NCI-H2171 treated with DMSO at 0.1 percent for 48 hours (cell line): ENCODE measurements around the gene MAP3K21.
A peak's percentile ranks its signal among the peaks of the same experiment; 100 is the strongest.

Experiments used
- DNase-seq: peaks from one replicate; lab custom pipeline; 2025; lab: John Stamatoyannopoulos, UW

MAP3K21 gene

GRCh38 chr1:233327651-233328141 lies at the start of gene MAP3K21:
Gene MAP3K21, plus strand, starts transcription at chr1:233327724. Its CDS starts 305 bp downstream, at chr1:233328029.
- DNase-seq = no peak

GRCh38 chr1:233278631-233279030 lies 48.9 kb upstream of the MAP3K21 start:
- DNase-seq = no peak

- no peak for DNase-seq
Observed at GRCh38 chr1:233279971-233280370, 47.6 kb upstream of the MAP3K21 start.

GRCh38 chr1:233281711-233282581 lies 45.6 kb upstream of the MAP3K21 start:
- no peak for DNase-seq

GRCh38 chr1:233282582-233282886 lies 45.0 kb upstream of the MAP3K21 start:
- no peak for DNase-seq

GRCh38 chr1:233289676-233290075 lies 37.8 kb upstream of the MAP3K21 start:
- DNase-seq = no peak

GRCh38 chr1:233290396-233291034 lies 37.0 kb upstream of the MAP3K21 start:
- DNase-seq = no peak

- no peak for DNase-seq
Observed at GRCh38 chr1:233293556-233294446, 33.7 kb upstream of the MAP3K21 start.

GRCh38 chr1:233294913-233295236 lies 32.6 kb upstream of the MAP3K21 start:
- peak; percentile 63 for DNase-seq

GRCh38 chr1:233295237-233295974 lies 32.1 kb upstream of the MAP3K21 start, which contains the start of gene PCNX2:
Gene PCNX2, minus strand, starts transcription at chr1:233295725. Its CDS starts 247 bp downstream, at chr1:233295478.
- peak; percentile 81 for DNase-seq

- DNase-seq = peak; percentile 23
Observed at GRCh38 chr1:233295975-233296322, 31.6 kb upstream of the MAP3K21 start.

GRCh38 chr1:233299450-233299849 lies 28.1 kb upstream of the MAP3K21 start:
- DNase-seq = no peak

- no peak for DNase-seq
Observed at GRCh38 chr1:233300326-233300725, 27.2 kb upstream of the MAP3K21 start.

GRCh38 chr1:233304489-233305102 lies 22.9 kb upstream of the MAP3K21 start:
- peak; percentile 64 for DNase-seq

GRCh38 chr1:233313434-233314155 lies 13.9 kb upstream of the MAP3K21 start:
- DNase-seq = no peak

- DNase-seq = no peak
Observed at GRCh38 chr1:233315718-233316301, 11.7 kb upstream of the MAP3K21 start.

- DNase-seq = no peak
Observed at GRCh38 chr1:233316473-233316872, 11.1 kb upstream of the MAP3K21 start.

GRCh38 chr1:233319272-233319671 lies 8.3 kb upstream of the MAP3K21 start:
- no peak for DNase-seq

- DNase-seq = no peak
Observed at GRCh38 chr1:233320023-233320422, 7.5 kb upstream of the MAP3K21 start.

GRCh38 chr1:233323718-233324117 lies 3.8 kb upstream of the MAP3K21 start:
- DNase-seq = no peak
